Activated T-helper 1 cell treated with anti-CD3 and anti-CD28 coated beads, Interleukin-2, amount 50 U/mL, for 16 hours (primary cell): ENCODE data around the gene CTAGE9.
"Not testable (repeated sequence)": the region's sequence is repeated elsewhere in the genome, so short reads cannot be mapped to it uniquely, and the experiment has no call there.

Experiments
- DNase-seq, 2 donors: peaks; one replicate each; pipeline ENCODE4 v3.0.0-alpha.2; 2020; ENCODE audit warnings: low read depth in 1 of 2, low spot score in 1 of 2

CTAGE9 gene, protein sequence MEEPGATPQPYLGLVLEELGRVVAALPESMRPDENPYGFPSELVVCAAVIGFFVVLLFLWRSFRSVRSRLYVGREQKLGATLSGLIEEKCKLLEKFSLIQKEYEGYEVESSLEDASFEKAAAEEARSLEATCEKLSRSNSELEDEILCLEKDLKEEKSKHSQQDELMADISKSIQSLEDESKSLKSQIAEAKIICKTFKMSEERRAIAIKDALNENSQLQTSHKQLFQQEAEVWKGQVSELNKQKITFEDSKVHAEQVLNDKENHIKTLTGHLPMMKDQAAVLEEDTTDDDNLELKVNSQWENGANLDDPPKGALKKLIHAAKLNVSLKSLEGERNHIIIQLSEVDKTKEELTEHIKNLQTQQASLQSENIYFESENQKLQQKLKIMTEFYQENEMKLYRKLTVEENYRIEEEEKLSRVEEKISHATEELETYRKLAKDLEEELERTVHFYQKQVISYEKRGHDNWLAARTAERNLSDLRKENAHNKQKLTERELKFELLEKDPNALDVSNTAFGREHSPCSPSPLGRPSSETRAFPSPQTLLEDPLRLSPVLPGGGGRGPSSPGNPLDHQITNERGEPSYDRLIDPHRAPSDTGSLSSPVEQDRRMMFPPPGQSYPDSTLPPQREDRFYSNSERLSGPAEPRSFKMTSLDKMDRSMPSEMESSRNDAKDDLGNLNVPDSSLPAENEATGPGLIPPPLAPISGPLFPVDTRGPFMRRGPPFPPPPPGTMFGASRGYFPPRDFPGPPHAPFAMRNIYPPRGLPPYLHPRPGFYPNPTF

DNA sequence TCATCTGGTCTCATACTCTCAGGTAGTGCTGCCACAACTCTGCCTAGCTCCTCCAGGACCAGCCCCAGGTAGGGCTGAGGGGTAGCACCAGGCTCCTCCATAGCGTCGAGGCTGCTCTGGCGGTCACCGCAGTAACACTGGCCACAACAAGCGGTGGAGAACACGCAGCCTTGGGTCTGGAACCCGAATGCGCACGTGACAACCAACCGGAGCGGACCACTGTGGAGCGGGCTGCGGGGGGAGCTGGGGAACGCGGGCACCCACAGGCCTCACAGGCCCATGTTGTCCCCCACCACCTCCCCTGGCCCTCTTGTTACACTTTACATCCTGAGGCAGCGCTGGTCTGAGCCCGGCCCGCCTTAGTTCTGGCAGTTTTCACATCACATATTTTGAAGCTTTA, at the start of gene CTAGE9:
CTAGE9 (minus strand) TSS at position 101 of the 400 bp plus-strand sequence; CDS start at position 101, 0 bp downstream.
- not testable (repeated sequence) for DNase-seq

DNA sequence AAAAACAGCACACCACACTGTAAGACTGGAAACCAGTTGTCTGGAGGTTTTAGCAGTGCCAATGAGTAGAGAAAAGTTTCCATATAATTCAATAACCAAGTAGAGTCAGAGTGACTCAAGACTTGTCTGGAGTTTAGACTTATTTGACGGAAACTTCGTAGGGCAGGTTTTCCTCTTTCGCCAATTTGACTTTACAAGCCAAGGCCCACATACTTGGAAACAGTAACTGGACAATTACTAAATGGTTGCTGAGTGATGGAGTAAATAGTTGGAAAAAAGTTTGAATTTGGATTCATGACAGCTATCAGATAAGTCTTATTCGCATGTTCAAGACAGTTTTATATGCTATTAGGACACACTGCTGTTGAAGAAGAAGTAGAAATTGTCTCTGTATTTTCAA, 48.1 kb upstream of the CTAGE9 start:
- DNase-seq: no peak

GRCh38 chr6:131756039-131756438, 45.2 kb upstream of the CTAGE9 start:
- DNase-seq: no peak

DNA sequence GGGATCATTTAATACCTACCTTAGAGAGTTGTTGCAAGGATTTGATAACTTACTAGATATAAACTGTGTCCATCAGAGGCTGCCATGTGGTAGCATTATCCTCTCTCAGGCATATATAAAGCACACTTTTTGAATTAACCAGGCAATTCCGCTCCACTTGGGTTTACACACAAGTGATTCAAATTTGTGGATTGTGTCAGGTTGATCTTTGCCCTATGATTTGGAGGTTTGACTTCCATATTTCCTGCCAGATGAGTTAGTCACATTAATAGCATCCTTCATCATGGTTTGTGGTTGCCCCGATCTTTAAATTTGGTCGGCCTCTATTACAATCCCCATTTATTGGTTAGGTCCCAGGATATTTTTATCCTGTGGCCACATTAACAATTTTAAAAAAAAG, 44.8 kb upstream of the CTAGE9 start:
- DNase-seq: no peak

DNA sequence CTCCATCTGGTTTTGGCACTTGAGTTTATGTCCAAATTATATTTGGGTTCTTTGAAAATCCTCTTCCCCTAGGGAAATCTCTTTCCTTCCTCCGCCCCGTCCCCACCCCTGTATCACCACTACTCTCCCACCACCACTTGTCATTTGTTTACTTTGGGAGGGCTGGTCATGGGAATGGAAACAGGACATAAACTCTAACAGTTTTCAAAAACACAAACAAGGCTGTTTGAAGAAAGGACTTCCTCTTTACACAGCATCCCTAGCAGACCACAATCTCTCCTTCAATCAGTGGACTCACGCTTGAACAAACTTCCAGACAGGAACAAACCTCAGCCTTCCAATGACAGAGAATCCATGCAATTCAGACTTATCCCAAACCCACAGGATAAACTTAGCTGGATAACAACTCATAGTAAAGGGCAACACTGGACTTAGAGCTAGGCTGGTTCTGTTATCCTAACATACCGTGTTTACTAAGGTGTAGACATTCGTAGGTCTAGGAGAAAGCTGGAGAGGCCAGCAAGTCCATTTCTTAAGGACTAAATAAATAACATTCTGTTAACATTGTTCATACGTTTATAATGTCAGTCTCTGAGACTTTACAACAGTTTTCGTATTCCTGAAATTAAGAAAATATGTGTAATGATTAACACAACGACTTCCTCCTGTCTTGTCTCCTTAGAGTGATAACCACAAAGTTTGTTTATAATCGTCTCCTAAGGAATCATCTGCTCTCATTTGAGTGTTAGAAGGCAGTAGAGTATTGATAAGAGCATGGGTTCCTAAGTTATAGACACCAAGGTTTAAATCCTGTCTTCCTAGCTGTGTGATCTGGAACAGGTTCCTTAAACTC, 44.1 kb upstream of the CTAGE9 start:
- DNase-seq: no peak

GRCh38 chr6:131754088-131754487, 43.3 kb upstream of the CTAGE9 start:
- DNase-seq: no peak

- DNase-seq: not testable (repeated sequence)
Measured at GRCh38 chr6:131751012-131751715, 40.3 kb upstream of the CTAGE9 start.

GRCh38 chr6:131749023-131749422, 38.2 kb upstream of the CTAGE9 start:
- no peak for DNase-seq

- no peak for DNase-seq
Measured at GRCh38 chr6:131747821-131748353, 37.1 kb upstream of the CTAGE9 start.

DNA sequence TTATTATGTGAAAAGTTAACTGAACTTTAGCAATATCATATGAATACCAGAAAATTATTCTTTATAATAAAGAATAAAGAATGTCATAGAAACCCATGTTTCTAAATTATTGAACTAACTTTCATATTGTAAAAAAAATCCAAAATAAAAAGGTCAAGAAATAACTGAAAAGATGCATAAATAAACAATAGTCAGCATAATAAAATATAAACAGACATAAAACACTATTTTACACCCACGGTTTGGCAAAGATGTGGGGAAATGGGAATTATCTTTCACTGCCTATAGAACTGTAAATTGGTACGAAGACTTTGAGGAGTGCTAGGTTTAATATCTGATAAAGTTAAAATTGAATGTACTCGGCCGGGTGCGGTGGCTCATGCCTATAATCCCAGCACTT, 34.7 kb upstream of the CTAGE9 start:
- no peak for DNase-seq

- no peak for DNase-seq
Measured at GRCh38 chr6:131744432-131745287, 33.8 kb upstream of the CTAGE9 start.

- no peak for DNase-seq
Measured at GRCh38 chr6:131741688-131742393, 31.0 kb upstream of the CTAGE9 start.

DNA sequence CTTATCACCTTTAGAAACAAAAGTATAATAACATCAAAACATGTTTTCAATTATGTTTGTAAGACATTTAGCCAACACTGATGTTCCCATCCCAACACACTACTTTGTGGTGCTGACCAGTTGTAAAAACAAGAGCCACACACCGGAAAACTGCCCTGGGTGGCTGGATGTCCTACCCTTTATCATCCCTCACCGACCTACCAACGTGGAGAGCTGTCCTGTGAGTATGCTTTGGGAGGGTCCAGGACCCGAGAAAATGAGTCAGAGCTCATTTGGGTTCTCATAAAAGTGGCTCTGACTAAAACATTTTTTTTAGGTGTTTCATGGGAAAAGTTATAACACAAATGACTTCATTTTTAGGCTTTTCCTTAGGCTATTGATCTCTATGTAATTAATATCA, 29.3 kb upstream of the CTAGE9 start:
- no peak for DNase-seq

DNA sequence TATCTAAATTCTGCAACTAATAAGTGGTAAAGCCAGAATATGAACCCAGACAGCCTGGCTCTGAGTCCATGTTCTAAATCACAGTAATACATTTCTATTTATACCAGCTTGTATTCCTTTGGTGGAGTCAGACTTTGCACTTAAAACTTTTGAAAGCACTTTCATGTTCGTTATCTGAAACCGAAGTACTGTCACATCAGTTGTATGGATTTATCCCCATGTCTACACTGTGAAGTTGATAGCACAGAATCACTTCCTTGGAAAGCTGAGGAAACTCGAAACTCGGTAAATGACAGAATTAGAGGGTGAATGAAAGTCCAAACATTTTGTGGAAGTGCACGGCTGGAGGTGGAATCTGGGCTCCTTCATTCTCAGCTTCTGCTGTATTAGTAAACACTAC, 28.3 kb upstream of the CTAGE9 start:
- DNase-seq: no peak

DNA sequence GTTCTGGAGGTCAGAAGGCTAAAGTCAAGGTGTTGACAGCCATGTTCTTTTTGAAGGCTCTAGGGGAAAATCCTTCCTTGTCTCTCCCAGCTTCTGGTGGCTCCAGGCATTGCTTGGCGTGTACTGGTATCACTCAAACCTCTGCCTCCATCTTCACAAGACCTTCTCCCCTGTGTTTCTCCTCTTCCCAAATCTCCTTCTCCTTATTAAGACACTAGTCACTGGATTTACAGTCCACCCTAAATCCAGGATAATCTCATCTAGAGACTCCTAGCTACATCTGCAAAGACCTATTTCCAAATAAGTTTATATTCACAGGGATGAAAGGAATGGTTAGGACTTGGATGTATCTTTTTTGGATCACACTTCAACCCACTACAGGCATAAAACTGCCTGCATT, 26.0 kb upstream of the CTAGE9 start:
- no peak for DNase-seq

GRCh38 chr6:131736003-131736596, 25.3 kb upstream of the CTAGE9 start:
- DNase-seq: no peak

- no peak for DNase-seq
Measured at GRCh38 chr6:131733376-131734016, 22.7 kb upstream of the CTAGE9 start.

GRCh38 chr6:131731224-131731623, 20.4 kb upstream of the CTAGE9 start:
- no peak for DNase-seq
